Astrocyte of the cerebellum (primary cell): ENCODE results near the gene BDKRB1.

Experiments
- DNase-seq: peaks from one replicate; pipeline ENCODE4 v3.0.0-alpha.2; 2011; ENCODE audit warnings: low read depth
- H3K4me3 ChIP-seq: 2 replicates; pipeline ENCODE4 v1.5.1; 2011; ENCODE audit warnings: mild to moderate bottlenecking, low read depth, low read length, moderate library complexity
- in situ Hi-C: cut with HindIII; loops from 2 replicates; pipeline ENCODE4 v1.10.0; 2017; ENCODE audit warnings: low sequenced_read_pairs
- TF ChIP-seq, protein P1 (sequence below): IDR thresholded peaks from 2 replicates; pipeline ENCODE4 v1.5.1; 2012; ENCODE audit warnings: low read length, low read depth, moderate library complexity, mild to moderate bottlenecking; ENCODE audit errors: missing control alignments

Gene BDKRB1

DNA sequence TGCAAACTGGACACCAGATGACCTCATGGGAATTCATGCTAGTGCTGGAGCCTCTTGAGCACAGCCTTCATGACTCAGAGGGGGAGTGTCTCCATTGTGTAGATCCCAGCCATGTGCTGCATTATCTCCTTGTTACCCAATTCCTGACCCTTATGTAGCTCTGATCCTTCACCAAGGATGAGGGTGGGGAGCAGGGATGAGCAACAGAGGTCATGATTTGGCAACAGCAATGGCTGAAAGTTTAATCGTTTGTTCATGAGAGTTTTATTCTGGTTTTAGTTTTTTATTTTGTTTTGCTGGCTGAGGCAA, 9.5 kb upstream of the BDKRB1 start:
- in situ Hi-C loops: no loop called here
- H3K4me3 ChIP-seq: no peak overlapping the region
- TF ChIP-seq, protein P1, sequence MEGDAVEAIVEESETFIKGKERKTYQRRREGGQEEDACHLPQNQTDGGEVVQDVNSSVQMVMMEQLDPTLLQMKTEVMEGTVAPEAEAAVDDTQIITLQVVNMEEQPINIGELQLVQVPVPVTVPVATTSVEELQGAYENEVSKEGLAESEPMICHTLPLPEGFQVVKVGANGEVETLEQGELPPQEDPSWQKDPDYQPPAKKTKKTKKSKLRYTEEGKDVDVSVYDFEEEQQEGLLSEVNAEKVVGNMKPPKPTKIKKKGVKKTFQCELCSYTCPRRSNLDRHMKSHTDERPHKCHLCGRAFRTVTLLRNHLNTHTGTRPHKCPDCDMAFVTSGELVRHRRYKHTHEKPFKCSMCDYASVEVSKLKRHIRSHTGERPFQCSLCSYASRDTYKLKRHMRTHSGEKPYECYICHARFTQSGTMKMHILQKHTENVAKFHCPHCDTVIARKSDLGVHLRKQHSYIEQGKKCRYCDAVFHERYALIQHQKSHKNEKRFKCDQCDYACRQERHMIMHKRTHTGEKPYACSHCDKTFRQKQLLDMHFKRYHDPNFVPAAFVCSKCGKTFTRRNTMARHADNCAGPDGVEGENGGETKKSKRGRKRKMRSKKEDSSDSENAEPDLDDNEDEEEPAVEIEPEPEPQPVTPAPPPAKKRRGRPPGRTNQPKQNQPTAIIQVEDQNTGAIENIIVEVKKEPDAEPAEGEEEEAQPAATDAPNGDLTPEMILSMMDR: no peak
- DNase-seq: no peak

DNA sequence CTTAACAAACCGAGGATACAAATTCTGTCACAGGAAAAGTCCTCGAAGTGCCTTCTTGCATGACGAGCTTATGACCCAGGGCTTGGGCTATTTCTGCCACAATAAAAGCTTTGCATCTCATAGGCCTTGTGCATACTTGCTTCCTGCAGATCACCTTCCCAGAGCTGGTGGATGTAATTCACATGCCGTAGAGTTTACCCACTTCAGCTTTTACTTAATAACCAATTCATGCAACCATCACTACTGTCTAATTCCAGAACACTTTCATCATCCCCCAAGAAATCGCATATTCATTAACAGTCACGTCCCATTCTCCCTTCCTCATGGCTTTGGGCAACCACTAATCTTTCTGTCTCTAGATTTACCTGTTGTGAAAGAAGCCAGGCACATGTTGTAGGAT, 9.0 kb upstream of the BDKRB1 start:
- no peak overlapping the region for H3K4me3 ChIP-seq
- no peak for DNase-seq
- TF ChIP-seq, protein P1: no peak
- in situ Hi-C loops: no loop called here

DNA sequence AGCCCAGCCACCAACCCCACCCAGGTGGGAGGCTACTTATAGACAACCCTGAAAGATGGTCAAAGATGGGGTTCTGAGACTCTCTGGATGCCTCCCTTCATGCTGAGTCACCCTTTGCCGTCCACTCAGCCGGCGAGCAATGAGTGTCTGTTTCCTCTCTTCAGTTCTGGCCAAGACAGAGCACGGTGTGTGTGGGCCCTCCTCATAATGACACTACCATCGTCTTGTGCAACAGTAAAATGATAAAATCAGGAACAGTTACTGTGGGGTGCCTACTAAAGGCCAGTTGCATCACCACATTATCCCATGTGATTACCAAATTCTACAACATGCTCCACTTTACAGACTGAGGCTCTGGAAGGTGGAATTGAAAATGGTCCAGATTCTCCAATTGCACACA, 7.0 kb upstream of the BDKRB1 start:
- TF ChIP-seq, protein P1: no peak
- in situ Hi-C loops: no loop called here
- no peak overlapping the region for H3K4me3 ChIP-seq
- no peak for DNase-seq

DNA sequence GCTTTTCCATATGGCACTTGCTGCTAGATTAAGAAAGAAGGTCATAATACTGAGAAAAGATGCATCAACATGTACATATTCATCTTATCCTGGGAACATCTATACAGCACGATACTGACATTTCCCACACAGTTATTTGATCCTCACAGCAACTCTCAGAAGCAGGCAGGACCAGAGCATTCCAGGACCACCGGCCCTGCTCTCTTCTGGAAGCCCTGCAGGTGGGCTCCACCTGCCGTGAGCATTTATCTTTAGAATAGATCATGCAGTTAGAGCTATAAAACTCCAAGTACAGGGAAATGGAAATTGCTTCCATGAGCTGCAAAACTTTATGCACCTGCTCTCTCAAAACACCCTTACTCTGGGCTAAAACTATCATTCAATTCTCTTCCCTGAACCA, 5.5 kb upstream of the BDKRB1 start:
- in situ Hi-C loops: no loop called here
- DNase-seq: no peak
- H3K4me3 ChIP-seq: no peak overlapping the region
- TF ChIP-seq, protein P1: no peak

DNA sequence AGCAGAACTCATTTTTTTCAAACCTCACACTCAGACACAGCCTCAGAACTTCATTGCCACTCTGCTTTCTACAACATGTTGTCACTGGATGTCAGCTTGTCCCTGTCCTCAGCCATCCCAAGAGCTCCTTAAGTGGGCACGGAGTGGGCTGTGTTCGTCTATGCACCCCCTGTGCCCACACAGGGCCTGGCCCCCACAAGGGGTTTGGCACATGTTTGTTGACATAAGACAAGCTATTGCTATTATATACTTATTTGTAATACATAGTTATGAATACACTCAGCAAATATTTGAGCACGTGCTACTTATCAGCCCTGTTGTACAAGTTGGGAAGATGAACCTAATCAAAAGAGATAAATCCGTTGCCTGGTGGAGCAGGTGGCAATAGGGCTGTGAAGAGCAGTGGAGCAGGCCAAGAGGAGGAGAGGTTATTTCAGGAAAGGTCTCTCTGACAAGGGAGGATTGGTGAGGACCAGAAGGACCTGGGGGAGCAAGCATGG, 4.3 kb upstream of the BDKRB1 start:
- H3K4me3 ChIP-seq: no peak overlapping the region
- in situ Hi-C loops: no loop called here
- TF ChIP-seq, protein P1: no peak
- no peak for DNase-seq

DNA sequence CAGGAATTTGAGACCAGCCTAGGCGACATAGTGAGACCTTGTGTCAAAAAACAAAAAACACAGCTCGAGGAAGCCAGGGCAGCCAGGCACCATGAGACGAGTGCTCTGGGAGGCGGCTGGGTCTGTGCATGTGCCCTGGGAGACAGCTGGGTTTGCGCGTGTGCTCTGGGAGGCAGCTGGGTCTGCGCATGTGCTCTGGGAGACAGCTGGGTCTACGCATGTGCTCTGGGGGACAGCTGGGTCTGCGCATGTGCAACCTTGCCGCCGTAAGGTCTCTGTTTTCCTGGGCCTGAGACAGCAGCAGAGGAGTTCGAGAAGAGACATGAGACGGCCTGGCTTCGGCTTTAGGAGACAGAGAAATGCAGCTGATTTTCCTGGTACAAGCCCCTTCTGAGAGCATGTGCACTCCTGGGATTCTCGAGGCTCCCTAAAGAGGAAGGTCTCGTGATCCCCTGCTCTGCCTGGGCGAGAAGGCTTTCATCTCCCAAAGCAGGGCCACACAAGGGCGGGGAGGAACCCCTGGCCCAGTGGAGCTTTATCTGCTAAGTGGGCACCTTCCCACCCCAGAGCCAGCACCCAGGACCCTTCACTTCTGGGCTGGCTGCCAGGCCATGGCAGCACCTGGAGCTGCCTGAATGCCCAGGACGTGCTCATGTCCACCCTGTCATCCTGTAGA, 3.5 kb upstream of the BDKRB1 start:
- TF ChIP-seq, protein P1: no peak
- in situ Hi-C loops: no loop called here
- no peak for DNase-seq
- H3K4me3 ChIP-seq: no peak overlapping the region
